Gastrocnemius medialis (tissue), 4 donors: ENCODE results near the gene ANXA4.
"Not testable (repeated sequence)": the region's sequence is repeated elsewhere in the genome, so short reads cannot be mapped to it uniquely, and the experiment has no call there.

Experiments used
- CTCF ChIP-seq, 5 experiments: fragments of 450-650 bp in 3 of 5; fragments of 200-600 bp in 2 of 5; sonication (generic) in 2 of 5; IDR thresholded peaks in 4 of 5; conservative IDR thresholded peaks in 1 of 5; 1 replicate in 4 of 5; 2 replicates in 1 of 5; pipeline ENCODE4 v1.5.1; 2016 to 2019; ENCODE audit warnings: antibody characterized with exemption in 5 of 5, mild to moderate bottlenecking in 3 of 5, moderate library complexity in 3 of 5
- POLR2A ChIP-seq, 2 donors: fragments of 450-650 bp; IDR thresholded peaks; one replicate each; pipeline ENCODE4 v1.6.1; 2017; ENCODE audit warnings: antibody characterized with exemption in 2 of 2, mild to moderate bottlenecking in 2 of 2, moderate library complexity in 2 of 2

DNA sequence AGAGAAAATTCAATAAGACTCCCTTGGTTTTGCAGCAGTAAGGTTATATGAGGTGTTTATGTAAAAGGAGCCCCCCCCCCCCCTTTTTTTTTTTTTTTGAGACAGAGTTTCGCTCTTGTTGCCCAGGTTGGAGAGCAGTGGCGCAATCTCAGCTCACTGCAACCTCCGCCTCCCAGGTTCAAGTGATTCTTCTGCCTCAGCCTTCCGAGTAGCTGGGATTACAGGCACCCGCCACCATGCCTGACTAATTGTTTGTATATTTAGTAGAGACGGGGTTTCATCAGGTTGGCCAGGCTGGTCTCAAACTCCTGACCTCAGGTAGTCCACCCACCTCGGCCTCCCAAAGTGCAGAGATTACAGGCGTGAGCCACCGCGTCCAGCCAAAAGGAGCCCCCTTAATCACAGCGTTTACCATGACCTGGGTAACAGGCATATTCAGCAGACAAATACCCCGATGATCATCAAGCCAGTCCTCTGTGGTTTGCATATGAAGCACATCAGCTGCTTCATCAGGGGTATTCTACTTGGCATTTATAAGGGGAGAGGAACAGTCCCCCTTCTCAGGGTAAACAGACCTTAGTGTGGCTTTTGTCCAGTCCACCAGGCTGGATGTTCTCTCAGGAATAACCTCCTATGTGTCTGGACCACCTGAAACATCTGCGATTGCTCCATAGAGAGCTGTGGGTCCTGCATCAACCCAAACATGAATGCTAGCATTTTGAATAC lies 32.5 kb downstream of the ANXA4 start:
- TF ChIP-seq POLR2A (IDR thresholded peaks at IDR 0.05); CTCF (IDR thresholded peaks at IDR 0.05 in 4 of 5, conservative IDR thresholded peaks at IDR 0.05 in 1 of 5): not testable (repeated sequence)
